K562 (cell line): Measurements from ENCODE around the gene MBD3L4. TPM values are rescaled to one million over a fixed set of nuclear protein-coding genes. Genes with fewer than 3 reads are reported as not detected.

Experiments
- BHLHE40 ChIP-seq: IDR thresholded peaks from 2 replicates; pipeline ENCODE4 v1.6.1; 2011; ENCODE audit warnings: low read length, improper control_type of control experiment
- CHD2 ChIP-seq: IDR thresholded peaks from 2 replicates; pipeline ENCODE4 v1.6.1; 2011; ENCODE audit warnings: low read depth, low read length
- ELF2 ChIP-seq: fragments of 250-450 bp; sonication (Bioruptor Pico); IDR thresholded peaks from 2 replicates; pipeline ENCODE4 v1.5.0; 2021; ENCODE audit warnings: mild to moderate bottlenecking
- NCOR1 ChIP-seq: fragments of 450-650 bp; IDR thresholded peaks from 2 replicates; pipeline ENCODE4 v1.6.1; 2016; ENCODE audit warnings: mild to moderate bottlenecking, moderate library complexity
- PRMT5 ChIP-seq: sonication (generic); formaldehyde crosslinking; IDR thresholded peaks from 2 replicates; pipeline ENCODE4 v1.5.0; 2020; ENCODE audit warnings: missing genetic modification reagents
- PTBP1 ChIP-seq: fragments of 200-400 bp; formaldehyde crosslinking; IDR thresholded peaks from 2 replicates; pipeline ENCODE4 v1.6.1; 2017; ENCODE audit warnings: low read depth, low read length
- SOX6 ChIP-seq: fragments of 450-650 bp; IDR thresholded peaks from 2 replicates; pipeline ENCODE4 v1.6.1; 2014; ENCODE audit warnings: mild to moderate bottlenecking
- STAT5B ChIP-seq: fragments of 250-450 bp; sonication (Bioruptor Pico); IDR thresholded peaks from 2 replicates; pipeline ENCODE4 v1.8.0; 2021; ENCODE audit warnings: mild to moderate bottlenecking, inconsistent platforms
- TCF3 ChIP-seq: sonication (generic); formaldehyde crosslinking; IDR thresholded peaks from 2 replicates; pipeline ENCODE4 v1.4.0; 2020; ENCODE audit warnings: mild to moderate bottlenecking, missing genetic modification reagents
- ZC3H4 ChIP-seq: sonication (generic); formaldehyde crosslinking; IDR thresholded peaks from 2 replicates; pipeline ENCODE4 v1.9.0; 2021; ENCODE audit warnings: missing genetic modification reagents, borderline replicate concordance
- ZKSCAN1 ChIP-seq: fragments of 150-350 bp; IDR thresholded peaks from 2 replicates; pipeline ENCODE4 v1.6.1; 2016; ENCODE audit warnings: low read depth, low read length
- ZNF197 ChIP-seq: fragments of 200-800 bp; sonication (Bioruptor generic); IDR thresholded peaks from 2 replicates; pipeline ENCODE4 v1.6.1; 2016; ENCODE audit warnings: low read depth, missing genetic modification characterization, missing compliant biosample characterization
- ZNF232 ChIP-seq: sonication (generic); formaldehyde crosslinking; IDR thresholded peaks from 2 replicates; pipeline ENCODE4 v1.8.0; 2022; ENCODE audit warnings: mild to moderate bottlenecking, missing genetic modification reagents
- ZNF239 ChIP-seq: fragments of 250-450 bp; sonication (Bioruptor Pico); IDR thresholded peaks from 2 replicates; pipeline ENCODE4 v1.4.0; 2020; ENCODE audit warnings: mild to moderate bottlenecking
- ZNF263 ChIP-seq: sonication (generic); formaldehyde crosslinking; IDR thresholded peaks from 2 replicates; pipeline ENCODE4 v1.8.0; 2022; ENCODE audit warnings: mild to moderate bottlenecking, missing genetic modification reagents, borderline replicate concordance
- ZNF324 ChIP-seq: fragments of 250-450 bp; sonication (Bioruptor Pico); IDR thresholded peaks from 2 replicates; pipeline ENCODE4 v1.4.0; 2020; ENCODE audit warnings: mild to moderate bottlenecking
- ZZZ3 ChIP-seq: fragments of 450-650 bp; IDR thresholded peaks from 2 replicates; pipeline ENCODE4 v1.6.1; 2016; ENCODE audit warnings: antibody characterized with exemption, mild to moderate bottlenecking, moderate library complexity
- polyA plus RNA-seq, 8 experiments: library from polyadenylated mRNA; depleted of rRNA in 4 of 8; stranded (reverse) in 5 of 8; unstranded in 3 of 8; fragments of >200 nt; fragmentation: Nextera tagmentation in 2 of 8; fragmentation: Illumina TruSeq in 1 of 8; extraction: Ambion mirVana in 2 of 8; extraction: Trizol in 1 of 8; gene quantifications; 2 replicates each; pipeline versions ENCODE4 v1.2.1 to v1.2.3, GENCODE V29; 2011 to 2014; ENCODE audit warnings: inconsistent platforms in 1 of 8, missing spikeins in 1 of 8
- total RNA-seq, 7 experiments: library from RNA; depleted of rRNA in 6 of 7; stranded (reverse); fragments of >200 nt in 6 of 7; fragmentation: Illumina TruSeq in 2 of 7; extraction: Trizol in 2 of 7; gene quantifications; 2 replicates each; pipeline versions ENCODE4 v1.2.1 to v1.2.3, GENCODE V29; 2011 to 2021; ENCODE audit warnings: low replicate concordance in 1 of 7
- TF ChIP-seq, protein P1 (sequence below): fragments of 200-800 bp; sonication (Bioruptor generic); IDR thresholded peaks from 2 replicates; pipeline ENCODE4 v1.6.1; 2016; ENCODE audit warnings: missing genetic modification characterization, missing compliant biosample characterization
- TF ChIP-seq, protein P2 (sequence below): fragments of 250-450 bp; sonication (Bioruptor Pico); IDR thresholded peaks from 2 replicates; pipeline ENCODE4 v1.8.0; 2022; ENCODE audit warnings: inconsistent platforms, mild to moderate bottlenecking, moderate library complexity, borderline replicate concordance
- TF ChIP-seq, protein P3 (sequence below): fragments of 250-450 bp; sonication (Bioruptor Pico); IDR thresholded peaks from 2 replicates; pipeline ENCODE4 v1.8.0; 2021; ENCODE audit warnings: moderate library complexity, mild to moderate bottlenecking, inconsistent platforms

Gene MBD3L4
- total and polyA plus RNA-seq, 9 of the 15 experiments (the other 6 are each of a cell fraction or from before 2014, with no cell fraction given): not detected

DNA sequence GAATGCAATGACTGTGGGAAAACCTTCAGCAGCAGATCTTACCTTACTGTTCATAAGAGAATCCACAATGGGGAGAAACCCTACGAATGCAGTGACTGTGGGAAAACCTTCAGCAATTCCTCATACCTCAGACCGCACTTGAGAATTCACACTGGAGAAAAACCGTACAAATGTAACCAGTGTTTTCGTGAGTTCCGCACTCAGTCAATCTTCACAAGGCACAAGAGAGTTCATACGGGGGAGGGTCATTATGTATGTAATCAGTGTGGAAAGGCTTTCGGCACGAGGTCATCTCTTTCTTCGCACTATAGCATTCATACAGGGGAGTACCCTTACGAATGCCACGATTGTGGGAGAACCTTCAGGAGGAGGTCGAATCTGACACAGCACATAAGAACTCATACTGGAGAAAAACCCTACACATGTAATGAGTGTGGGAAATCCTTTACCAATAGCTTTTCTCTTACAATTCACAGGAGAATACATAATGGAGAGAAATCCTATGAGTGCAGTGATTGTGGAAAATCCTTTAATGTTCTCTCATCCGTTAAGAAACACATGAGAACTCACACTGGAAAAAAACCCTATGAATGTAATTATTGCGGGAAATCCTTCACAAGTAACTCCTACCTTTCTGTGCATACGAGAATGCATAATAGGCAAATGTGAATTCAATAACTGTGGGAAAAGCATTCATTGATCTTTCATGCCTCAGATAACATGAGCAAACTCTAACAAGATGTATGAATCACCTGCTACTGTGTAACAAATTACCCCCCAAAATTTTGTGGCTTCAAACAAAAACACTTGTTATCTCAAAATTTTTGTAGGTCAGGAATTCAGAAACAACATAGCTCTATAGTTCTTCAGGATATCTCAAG lies 43.3 kb upstream of the MBD3L4 start (continued):
- TF ChIP-seq, protein P1, sequence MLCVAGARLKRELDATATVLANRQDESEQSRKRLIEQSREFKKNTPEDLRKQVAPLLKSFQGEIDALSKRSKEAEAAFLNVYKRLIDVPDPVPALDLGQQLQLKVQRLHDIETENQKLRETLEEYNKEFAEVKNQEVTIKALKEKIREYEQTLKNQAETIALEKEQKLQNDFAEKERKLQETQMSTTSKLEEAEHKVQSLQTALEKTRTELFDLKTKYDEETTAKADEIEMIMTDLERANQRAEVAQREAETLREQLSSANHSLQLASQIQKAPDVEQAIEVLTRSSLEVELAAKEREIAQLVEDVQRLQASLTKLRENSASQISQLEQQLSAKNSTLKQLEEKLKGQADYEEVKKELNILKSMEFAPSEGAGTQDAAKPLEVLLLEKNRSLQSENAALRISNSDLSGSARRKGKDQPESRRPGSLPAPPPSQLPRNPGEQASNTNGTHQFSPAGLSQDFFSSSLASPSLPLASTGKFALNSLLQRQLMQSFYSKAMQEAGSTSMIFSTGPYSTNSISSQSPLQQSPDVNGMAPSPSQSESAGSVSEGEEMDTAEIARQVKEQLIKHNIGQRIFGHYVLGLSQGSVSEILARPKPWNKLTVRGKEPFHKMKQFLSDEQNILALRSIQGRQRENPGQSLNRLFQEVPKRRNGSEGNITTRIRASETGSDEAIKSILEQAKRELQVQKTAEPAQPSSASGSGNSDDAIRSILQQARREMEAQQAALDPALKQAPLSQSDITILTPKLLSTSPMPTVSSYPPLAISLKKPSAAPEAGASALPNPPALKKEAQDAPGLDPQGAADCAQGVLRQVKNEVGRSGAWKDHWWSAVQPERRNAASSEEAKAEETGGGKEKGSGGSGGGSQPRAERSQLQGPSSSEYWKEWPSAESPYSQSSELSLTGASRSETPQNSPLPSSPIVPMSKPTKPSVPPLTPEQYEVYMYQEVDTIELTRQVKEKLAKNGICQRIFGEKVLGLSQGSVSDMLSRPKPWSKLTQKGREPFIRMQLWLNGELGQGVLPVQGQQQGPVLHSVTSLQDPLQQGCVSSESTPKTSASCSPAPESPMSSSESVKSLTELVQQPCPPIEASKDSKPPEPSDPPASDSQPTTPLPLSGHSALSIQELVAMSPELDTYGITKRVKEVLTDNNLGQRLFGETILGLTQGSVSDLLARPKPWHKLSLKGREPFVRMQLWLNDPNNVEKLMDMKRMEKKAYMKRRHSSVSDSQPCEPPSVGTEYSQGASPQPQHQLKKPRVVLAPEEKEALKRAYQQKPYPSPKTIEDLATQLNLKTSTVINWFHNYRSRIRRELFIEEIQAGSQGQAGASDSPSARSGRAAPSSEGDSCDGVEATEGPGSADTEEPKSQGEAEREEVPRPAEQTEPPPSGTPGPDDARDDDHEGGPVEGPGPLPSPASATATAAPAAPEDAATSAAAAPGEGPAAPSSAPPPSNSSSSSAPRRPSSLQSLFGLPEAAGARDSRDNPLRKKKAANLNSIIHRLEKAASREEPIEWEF (CRISPR knock-in tag): no peak
- TF ChIP-seq ZZZ3: no peak
- TF ChIP-seq, protein P2, sequence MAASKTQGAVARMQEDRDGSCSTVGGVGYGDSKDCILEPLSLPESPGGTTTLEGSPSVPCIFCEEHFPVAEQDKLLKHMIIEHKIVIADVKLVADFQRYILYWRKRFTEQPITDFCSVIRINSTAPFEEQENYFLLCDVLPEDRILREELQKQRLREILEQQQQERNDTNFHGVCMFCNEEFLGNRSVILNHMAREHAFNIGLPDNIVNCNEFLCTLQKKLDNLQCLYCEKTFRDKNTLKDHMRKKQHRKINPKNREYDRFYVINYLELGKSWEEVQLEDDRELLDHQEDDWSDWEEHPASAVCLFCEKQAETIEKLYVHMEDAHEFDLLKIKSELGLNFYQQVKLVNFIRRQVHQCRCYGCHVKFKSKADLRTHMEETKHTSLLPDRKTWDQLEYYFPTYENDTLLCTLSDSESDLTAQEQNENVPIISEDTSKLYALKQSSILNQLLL (CRISPR knock-in tag): no peak
- no peak for TF ChIP-seq ZC3H4 (CRISPR knock-in tag)
- TF ChIP-seq, protein P3, sequence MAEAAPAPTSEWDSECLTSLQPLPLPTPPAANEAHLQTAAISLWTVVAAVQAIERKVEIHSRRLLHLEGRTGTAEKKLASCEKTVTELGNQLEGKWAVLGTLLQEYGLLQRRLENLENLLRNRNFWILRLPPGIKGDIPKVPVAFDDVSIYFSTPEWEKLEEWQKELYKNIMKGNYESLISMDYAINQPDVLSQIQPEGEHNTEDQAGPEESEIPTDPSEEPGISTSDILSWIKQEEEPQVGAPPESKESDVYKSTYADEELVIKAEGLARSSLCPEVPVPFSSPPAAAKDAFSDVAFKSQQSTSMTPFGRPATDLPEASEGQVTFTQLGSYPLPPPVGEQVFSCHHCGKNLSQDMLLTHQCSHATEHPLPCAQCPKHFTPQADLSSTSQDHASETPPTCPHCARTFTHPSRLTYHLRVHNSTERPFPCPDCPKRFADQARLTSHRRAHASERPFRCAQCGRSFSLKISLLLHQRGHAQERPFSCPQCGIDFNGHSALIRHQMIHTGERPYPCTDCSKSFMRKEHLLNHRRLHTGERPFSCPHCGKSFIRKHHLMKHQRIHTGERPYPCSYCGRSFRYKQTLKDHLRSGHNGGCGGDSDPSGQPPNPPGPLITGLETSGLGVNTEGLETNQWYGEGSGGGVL (CRISPR knock-in tag): no peak
- no peak for TF ChIP-seq ZNF232 (CRISPR knock-in tag)
- TF ChIP-seq SOX6: peak; percentile 19; the same call in 1 of the 2 replicates
- no peak for TF ChIP-seq ELF2 (CRISPR knock-in tag)
- TF ChIP-seq ZNF197 (CRISPR knock-in tag): no peak
- no peak for TF ChIP-seq STAT5B (CRISPR knock-in tag)
- TF ChIP-seq PTBP1: no peak
- TF ChIP-seq PRMT5: no peak
- no peak for TF ChIP-seq ZNF239 (CRISPR knock-in tag)
- TF ChIP-seq ZNF263 (CRISPR knock-in tag): no peak
- no peak for TF ChIP-seq BHLHE40
- no peak for TF ChIP-seq NCOR1
- no peak for TF ChIP-seq CHD2
- no peak for TF ChIP-seq TCF3 (CRISPR knock-in tag)
- TF ChIP-seq ZKSCAN1: no peak
- TF ChIP-seq ZNF324 (CRISPR knock-in tag): no peak
